Neural crest cell (in vitro differentiated cells): Measurements from ENCODE around the gene HDGFL3. TPM values are rescaled to one million over a fixed set of nuclear protein-coding genes. Genes with fewer than 3 reads are reported as not detected.

Source experiments
- DNase-seq: peaks from one replicate; pipeline ENCODE4 v3.0.0; 2021; ENCODE audit warnings: low read depth, mixed read lengths, low spot score
- H3K27ac Mint-ChIP-seq: one replicate; pipeline ENCODE4 v1.8.0; 2021; ENCODE audit warnings: mild to moderate bottlenecking, mixed read lengths; ENCODE audit not compliant: unreplicated experiment
- H3K27me3 Mint-ChIP-seq: 2 replicates; pipeline ENCODE4 v1.8.0; 2021; ENCODE audit warnings: low read depth, mild to moderate bottlenecking, mixed read lengths
- H3K36me3 Mint-ChIP-seq: 2 replicates; pipeline ENCODE4 v1.8.0; 2021; ENCODE audit warnings: low read depth, mild to moderate bottlenecking, mixed read lengths
- H3K4me1 Mint-ChIP-seq: 2 replicates; pipeline ENCODE4 v1.8.0; 2021; ENCODE audit warnings: mixed read lengths
- H3K4me3 Mint-ChIP-seq: one replicate; pipeline ENCODE4 v1.8.0; 2021; ENCODE audit warnings: mild to moderate bottlenecking, mixed read lengths
- H3K9me3 Mint-ChIP-seq: 2 replicates; pipeline ENCODE4 v1.8.0; 2021; ENCODE audit warnings: mixed read lengths
- CTCF ChIP-seq: fragments of 200-600 bp; sonication (generic); conservative IDR thresholded peaks from 2 replicates; pipeline ENCODE4 v1.5.0; 2021; ENCODE audit warnings: antibody characterized with exemption, mild to moderate bottlenecking
- total RNA-seq: library from RNA; stranded (reverse); gene quantifications from 2 replicates; pipeline ENCODE4 v1.2.1, GENCODE V29; 2021

Gene HDGFL3
- total RNA-seq, 1 donor from 2014 or later, result 127 TPM

- H3K4me1 Mint-ChIP-seq, result peaks cover 8% of the 10 kb centered on the region
- TF ChIP-seq CTCF, result no peak
- H3K27ac Mint-ChIP-seq, result no peak overlapping the region
- H3K27me3 Mint-ChIP-seq, result peaks cover 38% of the 10 kb centered on the region
- peak overlapping the region; percentile 48 for H3K4me3 Mint-ChIP-seq
- no peak for DNase-seq
- peaks cover 6% of the 10 kb centered on the region for H3K36me3 Mint-ChIP-seq
- H3K9me3 Mint-ChIP-seq, result peaks cover 5% of the 10 kb centered on the region
These were observed 95.2 kb downstream of the HDGFL3 start for GRCh38 chr15:83112233-83112955.

- H3K4me3 Mint-ChIP-seq, result no peak overlapping the region
- H3K4me1 Mint-ChIP-seq, result peaks cover 13% of the 10 kb centered on the region
- no peak overlapping the region for H3K27ac Mint-ChIP-seq
These were observed 96.5 kb downstream of the HDGFL3 start for GRCh38 chr15:83111149-83111548.

GRCh38 chr15:83110381-83110780, 97.2 kb downstream of the HDGFL3 start:
- Mint-ChIP-seq H3K27me3 (peaks cover 53% of the 10 kb centered on the region), H3K27ac (no peak overlapping the region), H3K4me1 (peaks cover 13% of the 10 kb centered on the region), H3K9me3 (peaks cover 5% of the 10 kb centered on the region), H3K4me3 (no peak overlapping the region), H3K36me3 (peaks cover 6% of the 10 kb centered on the region)
- TF ChIP-seq CTCF, result no peak
- DNase-seq, result no peak

More at GRCh38 chr15:83111149-83111548, 96.5 kb downstream of the HDGFL3 start:
- DNase-seq, result no peak
- Mint-ChIP-seq H3K9me3 (peaks cover 5% of the 10 kb centered on the region), H3K27me3 (peaks cover 47% of the 10 kb centered on the region), H3K36me3 (peaks cover 6% of the 10 kb centered on the region)
- TF ChIP-seq CTCF, result no peak

- Mint-ChIP-seq H3K4me3 (peak overlapping the region; percentile 60), H3K4me1 (peaks cover 13% of the 10 kb centered on the region), H3K27ac (no peak overlapping the region), H3K9me3 (peaks cover 5% of the 10 kb centered on the region), H3K36me3 (peaks cover 6% of the 10 kb centered on the region), H3K27me3 (peaks cover 59% of the 10 kb centered on the region)
- TF ChIP-seq CTCF, result no peak
- DNase-seq, result no peak
These were observed 98.1 kb downstream of the HDGFL3 start for GRCh38 chr15:83109532-83109931.

- DNase-seq, result no peak
- Mint-ChIP-seq H3K9me3 (peaks cover 5% of the 10 kb centered on the region), H3K4me1 (peaks cover 13% of the 10 kb centered on the region), H3K4me3 (peak overlapping the region; percentile 54), H3K36me3 (peaks cover 6% of the 10 kb centered on the region), H3K27ac (no peak overlapping the region), H3K27me3 (peaks cover 68% of the 10 kb centered on the region)
- no peak for TF ChIP-seq CTCF
These were observed 99.1 kb downstream of the HDGFL3 start for GRCh38 chr15:83108266-83109219.
